SK-N-DZ (cell line): Measurements from ENCODE around the gene ZIK1. TPM values are rescaled to one million over a fixed set of nuclear protein-coding genes. Genes with fewer than 3 reads are reported as not detected.

Experiments used
- DNase-seq: peaks from one replicate; pipeline ENCODE4 v3.0.0-alpha.2; 2015; ENCODE audit warnings: low spot score
- polyA plus RNA-seq, 2 experiments: library from polyadenylated mRNA; depleted of rRNA; stranded (reverse); fragments of >200 nt; gene quantifications; 2 replicates each; pipeline ENCODE4 v1.2.3, GENCODE V29; 2014

The ZIK1 gene
- polyA plus RNA-seq (2014; cell fraction: cytosol; rRNA removed): 11.9 and 13.8 TPM in 2 replicates
- 11.5 and 11.8 TPM in 2 replicates for polyA plus RNA-seq (2014; cell fraction: nucleus; rRNA removed)

- peak; percentile 92 for DNase-seq
Observed at GRCh38 chr19:57583521-57584416, at the start of gene ZIK1. Gene ZIK1 (plus strand): TSS chr19:57584145. CDS start chr19:57584357, 212 bp downstream.

- no peak for DNase-seq
Observed at GRCh38 chr19:57537953-57538547, 45.9 kb upstream of the ZIK1 start.

- no peak for DNase-seq
Observed at GRCh38 chr19:57546513-57546912, 37.4 kb upstream of the ZIK1 start.

- no peak for DNase-seq
Observed at GRCh38 chr19:57552432-57552831, 31.5 kb upstream of the ZIK1 start.

GRCh38 chr19:57557659-57558058 lies 26.3 kb upstream of the ZIK1 start:
- no peak for DNase-seq

- DNase-seq: no peak
Observed at GRCh38 chr19:57558525-57558924, 25.4 kb upstream of the ZIK1 start.

- DNase-seq: no peak
Observed at GRCh38 chr19:57559008-57559403, 24.9 kb upstream of the ZIK1 start.

- DNase-seq: peak; percentile 73
Observed at GRCh38 chr19:57559404-57560025, 24.4 kb upstream of the ZIK1 start, which contains the start of gene ZNF550. Gene ZNF550 (minus strand): TSS chr19:57559863. CDS start chr19:57559682, 181 bp downstream.

GRCh38 chr19:57560049-57560491 lies 23.9 kb upstream of the ZIK1 start:
- no peak for DNase-seq

- no peak for DNase-seq
Observed at GRCh38 chr19:57563547-57563946, 20.4 kb upstream of the ZIK1 start.

GRCh38 chr19:57566396-57567265 lies 17.3 kb upstream of the ZIK1 start:
- DNase-seq: no peak

GRCh38 chr19:57570707-57571106 lies 13.2 kb upstream of the ZIK1 start:
- DNase-seq: no peak

GRCh38 chr19:57572415-57572947 lies 11.5 kb upstream of the ZIK1 start:
- no peak for DNase-seq

GRCh38 chr19:57576661-57577060 lies 7.3 kb upstream of the ZIK1 start:
- DNase-seq: no peak

GRCh38 chr19:57578487-57579205 lies 5.3 kb upstream of the ZIK1 start, which contains the start of gene ZNF416:
Gene ZNF416 (minus strand): TSS chr19:57578911. CDS start chr19:57578704, 207 bp downstream.
- peak; percentile 95 for DNase-seq

GRCh38 chr19:57583104-57583520 lies 833 bp upstream of the ZIK1 start:
- no peak for DNase-seq

GRCh38 chr19:57587529-57587928 lies 3.6 kb downstream of the ZIK1 start:
- no peak for DNase-seq

GRCh38 chr19:57599377-57599760 lies 15.4 kb downstream of the ZIK1 start:
- no peak for DNase-seq

- DNase-seq: peak; percentile 87
Observed at GRCh38 chr19:57599761-57600383, 15.9 kb downstream of the ZIK1 start, which contains the start of gene ZNF530. Gene ZNF530 (plus strand): TSS chr19:57599885. CDS start chr19:57604346, 4,461 bp downstream.
